ENCODE data around the gene SMIM14. TPM values are rescaled to one million over a fixed set of nuclear protein-coding genes. Genes with fewer than 3 reads are reported as not detected.

Gene SMIM14
- total and polyA plus RNA-seq, 2 donors (not counting 1 experiment from before 2014, with no cell fraction given) = 39.0 to 41.4 TPM

DNA sequence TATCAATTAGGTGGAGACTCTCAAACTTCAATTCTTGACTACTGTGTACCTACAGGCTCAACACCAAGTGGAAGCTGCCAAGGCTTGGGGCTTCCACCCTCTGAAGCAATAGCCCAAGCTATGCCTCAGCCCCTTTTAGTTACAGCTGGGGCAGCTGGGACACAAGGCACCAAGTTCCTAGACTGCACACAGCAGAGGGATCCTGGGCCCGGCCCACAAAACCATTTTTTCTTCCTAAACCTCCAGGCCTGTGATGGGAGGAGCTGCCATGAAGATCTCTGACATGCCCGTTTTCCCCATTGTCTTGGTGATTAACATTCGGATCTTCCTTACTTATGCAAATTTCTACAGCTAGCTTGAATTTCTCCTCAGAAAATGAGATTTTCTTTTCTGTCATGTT lies 108.0 kb downstream of the SMIM14 start:
- no peak for DNase-seq (ENCODE audit: low read depth in 2 of 2)
- H3K9ac ChIP-seq (ENCODE audit: insufficient read depth, low read length) = no peak overlapping the region
- no peaks in the 10 kb centered on the region for H4K20me1 ChIP-seq (ENCODE audit: control insufficient read depth, extremely low read depth, insufficient read depth, low read length)
- TF ChIP-seq CTCF (conservative IDR thresholded peaks at IDR 0.05 in 1 of 2, IDR thresholded peaks at IDR 0.05 in 1 of 2; ENCODE audit: low read depth in 1 of 2, low read length in 2 of 2) (no peak), EZH2 (IDR thresholded peaks at IDR 0.05; ENCODE audit: low read length, missing control alignments) (no peak)
- H3K4me1 ChIP-seq (ENCODE audit: control insufficient read depth, extremely low read depth, insufficient read depth, low read length) = no peaks in the 10 kb centered on the region
- H3K9me3 ChIP-seq (ENCODE audit: control insufficient read depth, insufficient read depth, low read depth, low read length) = no peaks in the 10 kb centered on the region
- H2AFZ ChIP-seq (ENCODE audit: low read length) = no peak overlapping the region
- no peak overlapping the region for H3K4me3 ChIP-seq (replicated peaks in 1 of 4; ENCODE audit: control extremely low read depth in 1 of 4, insufficient read depth in 1 of 4, low read depth in 3 of 4, low read length in 4 of 4)
- H3K27me3 ChIP-seq (ENCODE audit: control insufficient read depth, insufficient read depth, low read length) = no peaks in the 10 kb centered on the region
- peaks cover 2% of the 10 kb centered on the region for H3K36me3 ChIP-seq (ENCODE audit: control insufficient read depth, insufficient read depth, low read length)
- no peak overlapping the region for H3K27ac ChIP-seq (ENCODE audit: insufficient read depth, low read length)
- H3K4me2 ChIP-seq (ENCODE audit: extremely low read depth, insufficient read depth, low read length) = no peak overlapping the region
- peaks cover 17% of the 10 kb centered on the region for H3K79me2 ChIP-seq (ENCODE audit: control insufficient read depth, insufficient read depth, low read length)

DNA sequence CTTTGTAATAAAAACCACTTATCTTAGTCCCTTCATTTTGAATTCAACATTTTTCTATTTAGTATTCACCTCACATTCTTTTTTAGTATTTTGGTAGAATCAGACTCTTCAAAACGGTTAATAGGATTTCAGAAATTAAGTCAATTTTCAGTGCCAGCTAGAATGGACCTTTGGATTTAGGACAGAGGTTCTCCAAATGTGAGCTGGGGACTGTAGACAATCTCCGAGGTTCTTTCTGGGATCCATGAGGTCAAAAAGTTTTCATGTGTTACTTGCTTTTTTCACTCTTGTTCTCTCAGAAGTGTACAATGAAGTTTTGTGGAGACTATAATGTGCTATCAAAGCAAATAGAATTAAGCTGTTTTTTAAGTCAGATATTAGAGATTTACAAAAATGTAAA lies 109.1 kb downstream of the SMIM14 start:
- H3K9me3 ChIP-seq (ENCODE audit: control insufficient read depth, insufficient read depth, low read depth, low read length) = no peaks in the 10 kb centered on the region
- H3K27me3 ChIP-seq (ENCODE audit: control insufficient read depth, insufficient read depth, low read length) = no peaks in the 10 kb centered on the region
- no peak overlapping the region for H3K4me3 ChIP-seq (replicated peaks in 1 of 4; ENCODE audit: control extremely low read depth in 1 of 4, insufficient read depth in 1 of 4, low read depth in 3 of 4, low read length in 4 of 4)
- DNase-seq (ENCODE audit: low read depth in 2 of 2) = no peak
- H3K4me2 ChIP-seq (ENCODE audit: extremely low read depth, insufficient read depth, low read length) = no peak overlapping the region
- peaks cover 2% of the 10 kb centered on the region for H3K4me1 ChIP-seq (ENCODE audit: control insufficient read depth, extremely low read depth, insufficient read depth, low read length)
- no peak overlapping the region for H3K9ac ChIP-seq (ENCODE audit: insufficient read depth, low read length)
- peaks cover 2% of the 10 kb centered on the region for H3K36me3 ChIP-seq (ENCODE audit: control insufficient read depth, insufficient read depth, low read length)
- H2AFZ ChIP-seq (ENCODE audit: low read length) = no peak overlapping the region
- no peak overlapping the region for H3K27ac ChIP-seq (ENCODE audit: insufficient read depth, low read length)
- TF ChIP-seq CTCF (conservative IDR thresholded peaks at IDR 0.05 in 1 of 2, IDR thresholded peaks at IDR 0.05 in 1 of 2; ENCODE audit: low read depth in 1 of 2, low read length in 2 of 2) (no peak), EZH2 (IDR thresholded peaks at IDR 0.05; ENCODE audit: low read length, missing control alignments) (no peak)
- H3K79me2 ChIP-seq (ENCODE audit: control insufficient read depth, insufficient read depth, low read length) = peaks cover 28% of the 10 kb centered on the region
- no peaks in the 10 kb centered on the region for H4K20me1 ChIP-seq (ENCODE audit: control insufficient read depth, extremely low read depth, insufficient read depth, low read length)

DNA sequence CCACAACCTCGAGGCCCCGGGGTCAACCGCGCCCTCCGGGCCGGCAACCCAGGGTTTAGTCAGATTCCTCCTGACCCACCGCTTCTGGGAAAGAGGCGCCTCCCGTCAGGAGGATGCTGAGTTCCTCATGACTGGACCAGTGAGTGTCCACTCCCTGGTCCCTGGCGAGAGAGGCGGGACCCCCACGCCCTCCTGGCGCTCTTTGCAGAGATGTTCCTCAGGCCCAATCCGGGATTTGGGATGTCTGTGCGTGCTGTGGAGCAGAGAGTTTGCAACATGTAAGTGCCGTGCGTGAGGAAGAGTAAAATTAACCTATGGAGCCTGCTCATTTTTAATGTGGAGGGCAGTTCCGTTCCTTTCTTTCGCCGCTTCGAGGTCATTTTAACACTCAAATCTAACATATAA lies 110.6 kb downstream of the SMIM14 start:
- H3K79me2 ChIP-seq (ENCODE audit: control insufficient read depth, insufficient read depth, low read length) = peaks cover 42% of the 10 kb centered on the region
- no peaks in the 10 kb centered on the region for H4K20me1 ChIP-seq (ENCODE audit: control insufficient read depth, extremely low read depth, insufficient read depth, low read length)

More for the DNA sequence above, 110.6 kb downstream of the SMIM14 start:
- peak overlapping the region; percentile 71 for H2AFZ ChIP-seq (ENCODE audit: low read length)
- H3K9ac ChIP-seq (ENCODE audit: insufficient read depth, low read length) = peak overlapping the region; percentile 96
- peaks cover 6% of the 10 kb centered on the region for H3K4me1 ChIP-seq (ENCODE audit: control insufficient read depth, extremely low read depth, insufficient read depth, low read length)
- no peaks in the 10 kb centered on the region for H3K9me3 ChIP-seq (ENCODE audit: control insufficient read depth, insufficient read depth, low read depth, low read length)
- no peaks in the 10 kb centered on the region for H3K36me3 ChIP-seq (ENCODE audit: control insufficient read depth, insufficient read depth, low read length)
- peak overlapping the region; percentile 96 for H3K4me2 ChIP-seq (ENCODE audit: extremely low read depth, insufficient read depth, low read length)
- no peaks in the 10 kb centered on the region for H3K27me3 ChIP-seq (ENCODE audit: control insufficient read depth, insufficient read depth, low read length)
- DNase-seq (ENCODE audit: low read depth in 2 of 2) = peak; percentile 84 to 85
- peak overlapping the region; percentile 71 to 98 (median 95) for H3K4me3 ChIP-seq (replicated peaks in 1 of 4; ENCODE audit: control extremely low read depth in 1 of 4, insufficient read depth in 1 of 4, low read depth in 3 of 4, low read length in 4 of 4)
- peak overlapping the region; percentile 99 for H3K27ac ChIP-seq (ENCODE audit: insufficient read depth, low read length)
- TF ChIP-seq EZH2 (IDR thresholded peaks at IDR 0.05; ENCODE audit: low read length, missing control alignments) (no peak), CTCF (conservative IDR thresholded peaks at IDR 0.05 in 1 of 2, IDR thresholded peaks at IDR 0.05 in 1 of 2; ENCODE audit: low read depth in 1 of 2, low read length in 2 of 2) (no peak)
